Kidney tubule cell (primary cell): ENCODE measurements around the gene EPHA2.
"Not testable (repeated sequence)": the region's sequence is repeated elsewhere in the genome, so short reads cannot be mapped to it uniquely, and the experiment has no call there.

ENCODE experiments used
- DNase-seq: peaks from one replicate; pipeline ENCODE4 v3.0.0-alpha.2; 2018; ENCODE audit warnings: low spot score

The EPHA2 gene

GRCh38 chr1:16167331-16168143 lies 11.7 kb upstream of the EPHA2 start:
- DNase-seq: peak; percentile 70

- DNase-seq: no peak
Observed at GRCh38 chr1:16166117-16166516, 10.2 kb upstream of the EPHA2 start.

GRCh38 chr1:16165548-16165947 lies 9.7 kb upstream of the EPHA2 start:
- peak; percentile 27 for DNase-seq

GRCh38 chr1:16165073-16165364 lies 9.2 kb upstream of the EPHA2 start:
- peak; percentile 28 for DNase-seq

- peak; percentile 98 for DNase-seq
Observed at GRCh38 chr1:16164213-16165072, 8.6 kb upstream of the EPHA2 start.

- DNase-seq: not testable (repeated sequence)
Observed at GRCh38 chr1:16163608-16164212, 7.8 kb upstream of the EPHA2 start.

GRCh38 chr1:16162163-16162822 lies 6.4 kb upstream of the EPHA2 start:
- no peak for DNase-seq

- DNase-seq: no peak
Observed at GRCh38 chr1:16161717-16162116, 5.8 kb upstream of the EPHA2 start.

GRCh38 chr1:16158993-16159831 lies 3.3 kb upstream of the EPHA2 start:
- DNase-seq: peak; percentile 90

GRCh38 chr1:16158025-16158424 lies 2.2 kb upstream of the EPHA2 start:
- no peak for DNase-seq

- peak; percentile 86 for DNase-seq
Observed at GRCh38 chr1:16156848-16157495, 1.1 kb upstream of the EPHA2 start.

- DNase-seq: peak; percentile 30
Observed at GRCh38 chr1:16153999-16154673, 1.7 kb downstream of the EPHA2 start.

- no peak for DNase-seq
Observed at GRCh38 chr1:16153096-16153998, 2.5 kb downstream of the EPHA2 start.

- DNase-seq: peak; percentile 84
Observed at GRCh38 chr1:16152481-16153087, 3.3 kb downstream of the EPHA2 start.

GRCh38 chr1:16151995-16152384 lies 3.9 kb downstream of the EPHA2 start:
- DNase-seq: no peak

GRCh38 chr1:16151196-16151994 lies 4.5 kb downstream of the EPHA2 start:
- DNase-seq: peak; percentile 28

GRCh38 chr1:16150508-16150907 lies 5.4 kb downstream of the EPHA2 start:
- DNase-seq: no peak
